Globus pallidus (tissue), 1 donor: ENCODE measurements around the gene FFAR4.
"Not testable (repeated sequence)": the region's sequence is repeated elsewhere in the genome, so short reads cannot be mapped to it uniquely, and the experiment has no call there.

Source experiments
- DNase-seq: peaks from one replicate; pipeline ENCODE4 v3.0.0-alpha.2; 2015; ENCODE audit warnings: low spot score

Gene FFAR4

GRCh38 chr10:93566435-93567276 lies at the start of gene FFAR4:
Gene FFAR4 (plus strand): TSS chr10:93566665. CDS start chr10:93566721, 56 bp downstream.
- DNase-seq: peak; percentile 40

GRCh38 chr10:93518531-93518930 lies 47.9 kb upstream of the FFAR4 start:
- no peak for DNase-seq

- no peak for DNase-seq
These were observed 31.2 kb upstream of the FFAR4 start for GRCh38 chr10:93535293-93535692.

- not testable (repeated sequence) for DNase-seq
These were observed 25.6 kb upstream of the FFAR4 start for GRCh38 chr10:93540871-93541270.

GRCh38 chr10:93541402-93542357 lies 24.8 kb upstream of the FFAR4 start:
- no peak for DNase-seq

- no peak for DNase-seq
These were observed 24.1 kb upstream of the FFAR4 start for GRCh38 chr10:93542358-93542791.

GRCh38 chr10:93546995-93547394 lies 19.5 kb upstream of the FFAR4 start:
- not testable (repeated sequence) for DNase-seq

- no peak for DNase-seq
These were observed 18.9 kb upstream of the FFAR4 start for GRCh38 chr10:93547522-93547921.

- no peak for DNase-seq
These were observed 17.9 kb upstream of the FFAR4 start for GRCh38 chr10:93548376-93549071.

- DNase-seq: no peak
These were observed 15.9 kb upstream of the FFAR4 start for GRCh38 chr10:93550606-93551005.

GRCh38 chr10:93552780-93553179 lies 13.7 kb upstream of the FFAR4 start:
- no peak for DNase-seq

GRCh38 chr10:93553482-93554315 lies 12.8 kb upstream of the FFAR4 start:
- no peak for DNase-seq

- no peak for DNase-seq
These were observed 12.2 kb upstream of the FFAR4 start for GRCh38 chr10:93554316-93554663.

GRCh38 chr10:93554760-93555432 lies 11.6 kb upstream of the FFAR4 start:
- peak; percentile 51 for DNase-seq

- DNase-seq: no peak
These were observed 7.0 kb upstream of the FFAR4 start for GRCh38 chr10:93559490-93559889.

- no peak for DNase-seq
These were observed 5.9 kb upstream of the FFAR4 start for GRCh38 chr10:93560541-93560940.

- DNase-seq: no peak
These were observed 1.0 kb upstream of the FFAR4 start for GRCh38 chr10:93565446-93565845.

- DNase-seq: no peak
These were observed 1.0 kb downstream of the FFAR4 start for GRCh38 chr10:93567277-93568104.

- no peak for DNase-seq
These were observed 1.6 kb downstream of the FFAR4 start for GRCh38 chr10:93568105-93568390.

GRCh38 chr10:93570383-93570782 lies 3.9 kb downstream of the FFAR4 start:
- no peak for DNase-seq
